NCI-H226 (cell line): ENCODE measurements around the gene CATSPER3.

Source experiments
- DNase-seq: peaks from one replicate; pipeline ENCODE4 v3.0.0-alpha.2; 2015

Gene CATSPER3

GRCh38 chr5:135046661-135047346, 79.1 kb downstream of the CATSPER3 start:
- DNase-seq = no peak

- no peak for DNase-seq
Observed at GRCh38 chr5:135047347-135047695, 79.6 kb downstream of the CATSPER3 start.

- no peak for DNase-seq
Observed at GRCh38 chr5:135048286-135048685, 80.6 kb downstream of the CATSPER3 start.

- no peak for DNase-seq
Observed at GRCh38 chr5:135048930-135049329, 81.2 kb downstream of the CATSPER3 start.

GRCh38 chr5:135050244-135050767, 82.6 kb downstream of the CATSPER3 start:
- no peak for DNase-seq

GRCh38 chr5:135051399-135051798, 83.7 kb downstream of the CATSPER3 start:
- DNase-seq = no peak

GRCh38 chr5:135051872-135052271, 84.2 kb downstream of the CATSPER3 start:
- no peak for DNase-seq

GRCh38 chr5:135052511-135053145, 84.9 kb downstream of the CATSPER3 start:
- no peak for DNase-seq

GRCh38 chr5:135053278-135053677, 85.6 kb downstream of the CATSPER3 start:
- DNase-seq = no peak

- DNase-seq = no peak
Observed at GRCh38 chr5:135053989-135054388, 86.3 kb downstream of the CATSPER3 start.

GRCh38 chr5:135054546-135054945, 86.8 kb downstream of the CATSPER3 start:
- no peak for DNase-seq

- no peak for DNase-seq
Observed at GRCh38 chr5:135055396-135055795, 87.7 kb downstream of the CATSPER3 start.

- no peak for DNase-seq
Observed at GRCh38 chr5:135056316-135057030, 88.8 kb downstream of the CATSPER3 start.

- no peak for DNase-seq
Observed at GRCh38 chr5:135057233-135057632, 89.5 kb downstream of the CATSPER3 start.

GRCh38 chr5:135058331-135058732, 90.6 kb downstream of the CATSPER3 start:
- DNase-seq = no peak

- no peak for DNase-seq
Observed at GRCh38 chr5:135059000-135059923, 91.6 kb downstream of the CATSPER3 start.

- DNase-seq = no peak
Observed at GRCh38 chr5:135060021-135060420, 92.3 kb downstream of the CATSPER3 start.

GRCh38 chr5:135061001-135061400, 93.3 kb downstream of the CATSPER3 start:
- no peak for DNase-seq
